GM19351 (cell line): Measurements from ENCODE around the gene SLC35A3.
"Not testable (repeated sequence)": the region's sequence is repeated elsewhere in the genome, so short reads cannot be mapped to it uniquely, and the experiment has no call there.

Experiments
- ATAC-seq: cut with Tn5 transposase; IDR thresholded peaks from one replicate; pipeline ENCODE4 v1.9.1; 2021; ENCODE audit warnings: mild to moderate bottlenecking, moderate library complexity; ENCODE audit not compliant: unreplicated experiment

SLC35A3 gene

DNA sequence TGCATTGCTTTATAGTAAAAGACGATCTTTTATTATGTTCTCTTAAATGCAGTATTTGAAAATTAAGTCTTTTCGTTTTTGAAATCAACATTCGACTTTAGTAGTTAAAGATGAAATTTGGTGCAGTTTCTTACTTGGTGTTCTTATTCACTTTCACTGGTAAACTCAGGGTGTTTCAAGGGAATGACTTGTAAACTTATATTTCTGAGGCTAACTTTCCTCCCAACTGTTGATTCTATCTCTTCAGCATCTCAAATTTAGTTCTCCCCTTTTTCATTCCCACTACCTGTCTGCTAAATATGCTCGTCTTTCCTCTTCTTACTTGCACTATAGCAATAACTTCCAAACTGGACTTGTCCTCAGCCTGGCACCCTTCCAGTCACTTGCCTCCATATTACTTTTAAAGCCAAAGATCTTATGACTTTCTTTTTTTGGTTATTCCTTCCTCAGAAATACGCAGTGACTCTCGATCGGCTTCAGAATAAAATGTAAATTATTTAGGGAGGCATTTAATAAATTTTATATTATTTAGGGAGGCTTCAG is 988 bp downstream of the SLC35A3 start:
- ATAC-seq: no peak

DNA sequence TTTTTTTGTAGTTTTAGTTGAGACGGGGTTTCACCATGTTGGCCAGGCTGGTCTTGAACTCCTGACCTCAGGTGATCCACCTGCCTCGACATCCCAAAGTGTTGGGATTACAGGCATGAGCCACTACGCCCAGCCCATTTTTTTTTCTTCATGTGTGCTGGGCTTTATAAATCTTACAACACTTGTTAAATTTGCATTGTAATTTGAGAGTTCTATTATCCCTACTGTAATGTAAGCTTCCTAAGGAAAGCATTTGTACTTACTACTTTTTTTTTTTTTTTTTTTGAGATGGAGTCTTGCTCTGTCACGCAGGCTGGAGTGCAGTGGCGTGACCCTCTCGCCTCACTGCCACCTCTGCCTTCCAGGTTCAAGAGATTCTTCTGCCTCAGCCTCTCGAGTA is 2.3 kb downstream of the SLC35A3 start:
- not testable (repeated sequence) for ATAC-seq

DNA sequence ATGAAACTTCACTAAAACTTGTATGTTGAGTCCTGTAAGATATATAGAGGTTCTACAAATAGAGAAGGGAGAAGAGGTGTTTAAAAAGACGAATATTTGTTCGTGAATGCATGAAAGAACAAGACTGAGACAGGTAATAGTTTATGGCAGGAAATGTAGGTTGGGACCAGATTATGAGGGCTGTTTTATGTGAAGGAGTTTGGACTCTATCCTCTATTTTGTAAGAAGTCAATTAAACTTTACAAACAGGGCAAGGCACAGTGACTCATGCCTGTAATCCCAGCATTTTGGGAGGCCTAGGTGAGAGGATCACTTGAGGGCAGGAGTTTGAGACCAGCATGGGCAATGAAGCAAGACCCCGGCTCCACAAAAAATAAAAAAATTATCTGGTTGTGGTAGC is 5.7 kb downstream of the SLC35A3 start:
- no peak for ATAC-seq

DNA sequence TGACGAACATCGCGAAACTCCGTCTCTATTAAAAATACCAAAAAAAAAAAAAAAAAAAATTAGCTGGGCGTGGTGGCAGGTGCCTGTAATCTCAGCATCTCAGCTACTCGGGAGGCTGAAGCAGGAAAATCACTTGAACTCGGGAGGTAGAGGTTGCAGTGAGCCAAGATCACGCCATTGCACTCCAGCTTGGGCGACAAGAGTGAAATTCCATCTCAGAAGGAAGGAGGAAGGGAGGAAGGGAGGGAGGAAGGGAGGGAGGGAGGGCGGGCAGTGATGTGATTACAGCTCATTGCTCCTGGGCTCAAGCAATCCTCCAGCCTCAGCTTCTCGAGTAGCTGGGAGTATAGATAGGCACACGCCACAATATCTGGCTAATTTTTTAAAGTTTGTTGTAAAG is 7.5 kb downstream of the SLC35A3 start:
- not testable (repeated sequence) for ATAC-seq

DNA sequence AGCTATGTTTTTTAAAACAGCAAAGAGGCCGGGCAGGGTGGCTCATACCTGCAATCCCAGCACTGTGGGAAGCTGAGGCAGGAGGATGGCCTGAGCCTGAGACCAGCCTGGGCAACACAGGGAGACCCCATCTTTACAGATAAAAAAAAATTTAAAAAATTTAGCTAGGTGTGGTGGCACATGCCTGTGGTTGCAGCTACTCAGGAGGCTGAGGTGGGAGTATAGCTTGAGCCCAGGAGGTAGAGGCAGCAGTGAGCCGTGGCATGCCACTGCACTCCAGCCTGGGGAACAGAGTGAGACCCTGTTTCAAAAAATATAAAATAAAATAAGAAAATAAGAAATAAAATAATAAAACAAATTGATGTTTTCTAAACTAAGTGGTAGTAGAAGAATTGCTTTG is 8.4 kb downstream of the SLC35A3 start:
- no peak for ATAC-seq

DNA sequence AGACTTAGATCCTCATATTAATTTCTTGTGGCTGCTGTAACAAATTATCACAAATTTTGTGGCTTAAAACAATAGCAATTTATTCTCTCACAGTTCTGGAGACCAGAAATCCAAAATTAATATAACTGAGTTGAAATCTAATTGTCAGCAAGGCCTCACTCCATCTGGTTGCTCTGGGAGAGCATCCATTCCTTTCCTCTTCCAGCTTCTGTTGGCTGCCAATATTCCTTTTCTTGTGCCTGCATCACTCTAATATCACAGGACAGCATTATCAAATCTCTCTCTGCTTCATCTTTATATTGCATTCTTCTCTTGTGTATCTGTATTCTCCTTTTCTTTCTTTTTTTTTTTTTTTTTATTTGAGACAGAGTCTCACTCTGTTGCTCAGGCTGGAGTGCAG is 9.3 kb downstream of the SLC35A3 start:
- ATAC-seq: no peak

DNA sequence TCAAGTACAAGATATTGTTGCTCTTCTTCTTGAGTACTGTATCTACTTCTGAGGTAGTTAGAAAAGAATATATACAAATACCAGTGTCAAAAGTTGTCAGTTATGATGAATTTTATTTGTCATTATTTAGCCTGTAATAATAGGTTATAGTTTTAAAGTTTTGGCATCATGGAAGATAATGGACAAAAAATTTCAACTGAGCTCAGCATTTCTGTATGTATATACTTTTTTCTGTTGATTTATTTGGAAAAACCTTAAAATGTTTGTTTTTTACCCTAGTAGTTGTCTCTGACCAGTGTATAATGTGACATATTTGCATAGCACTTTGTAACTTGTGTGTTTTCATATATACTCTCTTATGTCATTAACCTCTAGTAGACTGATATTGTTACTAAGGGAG is 11.1 kb downstream of the SLC35A3 start:
- no peak for ATAC-seq

DNA sequence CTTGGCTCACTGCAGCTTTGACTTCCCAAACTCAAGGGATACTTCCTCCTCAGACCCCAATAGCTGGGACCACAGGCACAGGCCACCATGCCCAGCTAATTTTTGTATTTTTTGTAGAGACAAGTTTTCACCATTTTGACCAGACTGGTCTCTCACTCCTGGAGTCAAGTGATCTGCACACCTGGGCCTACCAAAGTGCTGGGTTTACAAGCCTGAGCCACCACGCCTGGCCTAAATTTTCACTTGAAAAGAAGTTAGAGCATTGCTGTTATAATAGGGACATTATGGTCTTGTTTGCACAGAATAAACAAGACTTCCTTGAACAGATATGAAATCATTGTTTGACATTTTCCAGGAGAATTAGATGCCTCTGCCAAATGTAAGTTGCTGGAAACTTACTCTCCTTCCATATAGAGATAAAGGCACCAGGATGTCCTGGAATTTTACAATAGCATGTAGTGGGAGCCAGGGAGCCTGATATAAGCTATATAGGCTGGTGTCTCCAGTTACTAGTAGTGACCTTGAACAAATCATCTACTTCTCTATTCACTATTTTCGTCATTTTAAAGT is 16.9 kb downstream of the SLC35A3 start:
- ATAC-seq: no peak

DNA sequence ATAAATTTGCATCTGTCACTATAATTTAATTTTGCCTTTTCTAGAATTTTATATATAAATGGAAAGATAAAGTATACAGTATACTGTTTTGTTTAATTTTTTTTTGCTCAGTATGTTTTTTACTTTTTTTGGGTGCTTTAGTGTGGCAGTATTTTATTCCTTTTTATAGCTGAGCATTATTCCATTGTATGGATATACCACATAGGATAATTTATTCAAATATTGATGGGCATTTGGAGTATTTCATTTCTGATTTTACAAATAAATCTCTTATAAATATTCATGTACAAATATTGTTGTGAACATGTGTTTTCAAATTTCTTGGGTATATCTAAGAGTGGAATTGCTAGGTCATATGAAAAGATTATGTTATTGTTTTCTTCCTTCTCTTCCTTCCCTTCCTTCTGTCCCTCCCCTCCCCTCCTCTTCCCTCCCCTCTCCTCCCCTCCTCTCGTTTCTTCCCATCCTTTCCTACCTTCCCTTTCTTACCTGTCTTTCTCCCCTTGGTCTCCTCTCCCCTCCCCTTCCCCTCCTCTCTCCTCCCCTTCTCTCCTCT is 18.5 kb downstream of the SLC35A3 start:
- ATAC-seq: no peak

DNA sequence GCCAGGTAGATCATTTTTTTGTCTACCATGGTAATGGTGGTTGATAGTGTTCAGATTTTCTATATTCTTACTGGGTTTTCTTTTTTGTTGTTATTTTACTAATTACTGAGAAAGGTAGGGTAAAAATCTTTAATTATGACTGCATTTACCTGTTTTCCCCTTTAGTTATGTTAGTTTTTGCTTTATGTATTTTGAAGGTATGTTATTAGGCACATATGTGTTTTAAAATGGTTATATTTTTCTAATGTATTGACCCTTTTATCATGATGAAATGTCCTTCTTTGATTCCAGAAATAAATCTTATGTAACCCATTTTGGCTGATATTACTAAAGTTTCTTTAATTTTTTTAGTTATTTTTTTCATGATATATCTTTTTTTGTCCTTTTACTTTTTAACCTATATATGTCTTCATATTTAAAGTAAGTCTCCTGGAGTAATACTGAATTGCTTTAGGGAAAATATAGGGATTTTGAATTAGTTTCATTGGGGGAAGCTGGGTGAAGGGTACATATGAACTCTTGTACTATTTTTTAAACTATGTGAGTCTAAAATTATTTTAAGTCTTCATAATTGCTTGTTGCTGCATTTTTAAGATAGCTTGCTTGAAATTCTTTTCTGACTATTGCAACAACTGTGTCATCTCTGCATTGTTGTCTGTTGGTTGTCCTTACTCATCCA is 22.4 kb downstream of the SLC35A3 start:
- no peak for ATAC-seq

DNA sequence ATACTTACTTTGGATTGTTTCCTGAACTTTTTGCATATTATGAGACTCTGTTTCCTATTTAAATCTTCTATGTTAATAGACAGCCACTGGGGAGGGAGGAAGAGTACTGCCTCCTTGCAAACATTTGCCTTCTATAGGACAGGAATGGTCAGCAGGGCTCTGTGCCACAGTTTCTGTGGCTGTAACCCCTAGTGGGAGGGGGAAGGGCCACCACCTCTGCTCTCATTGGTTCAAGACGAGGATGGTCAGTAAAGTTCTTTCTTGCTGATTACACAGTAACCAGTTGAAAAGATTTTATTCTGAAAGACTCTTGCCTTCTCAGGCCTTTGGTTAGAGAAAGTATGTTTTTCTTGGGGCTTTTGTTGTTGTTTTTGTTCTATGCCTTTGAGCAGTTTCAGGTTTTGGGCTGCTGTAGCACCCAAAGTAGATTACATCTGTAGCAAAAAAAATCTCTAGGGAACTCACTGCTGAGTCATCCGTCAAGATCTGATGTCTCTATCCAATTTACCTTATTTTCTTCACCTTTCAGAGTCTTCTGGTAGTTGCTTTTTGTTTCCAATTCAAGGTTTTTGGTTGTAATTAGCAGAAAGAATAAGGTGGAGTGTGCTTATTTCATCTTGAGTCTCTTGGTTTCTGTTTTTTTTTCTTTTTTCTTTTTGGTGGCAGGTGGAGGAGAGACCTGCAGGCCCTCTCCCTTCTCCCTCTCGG is 23.1 kb downstream of the SLC35A3 start:
- no peak for ATAC-seq

DNA sequence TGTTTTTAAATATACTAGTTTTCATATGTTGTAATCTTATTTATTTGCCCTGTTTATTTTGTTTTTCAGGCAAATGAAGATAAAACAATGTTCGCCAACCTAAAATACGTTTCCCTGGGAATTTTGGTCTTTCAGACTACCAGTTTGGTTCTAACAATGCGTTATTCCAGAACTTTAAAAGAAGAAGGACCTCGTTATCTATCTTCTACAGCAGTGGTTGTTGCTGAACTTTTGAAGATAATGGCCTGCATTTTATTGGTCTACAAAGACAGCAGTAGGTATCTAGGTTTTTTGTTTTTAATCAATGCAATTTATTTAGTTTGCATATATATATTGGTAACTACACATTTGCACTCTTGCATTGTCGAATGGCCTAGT is 23.7 kb downstream of the SLC35A3 start:
- no peak for ATAC-seq

DNA sequence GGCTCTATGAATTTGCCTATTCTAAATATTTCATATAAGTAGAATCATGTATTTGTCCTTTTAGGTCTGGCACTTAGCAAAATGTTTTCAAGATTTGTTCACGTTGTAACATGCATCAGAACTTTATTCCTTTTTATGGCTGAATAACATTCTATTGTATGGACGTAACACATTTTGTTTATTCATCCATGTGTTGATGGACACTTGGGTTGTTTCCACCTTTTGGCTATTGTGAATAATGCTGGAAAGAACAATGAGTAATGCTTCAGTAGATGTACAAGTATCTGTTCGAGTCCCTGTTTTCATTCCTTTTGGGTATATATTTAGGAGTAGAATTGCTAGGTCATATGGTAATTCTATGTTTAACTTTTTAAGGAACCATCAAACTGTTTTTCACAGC is 24.7 kb downstream of the SLC35A3 start:
- ATAC-seq: no peak

DNA sequence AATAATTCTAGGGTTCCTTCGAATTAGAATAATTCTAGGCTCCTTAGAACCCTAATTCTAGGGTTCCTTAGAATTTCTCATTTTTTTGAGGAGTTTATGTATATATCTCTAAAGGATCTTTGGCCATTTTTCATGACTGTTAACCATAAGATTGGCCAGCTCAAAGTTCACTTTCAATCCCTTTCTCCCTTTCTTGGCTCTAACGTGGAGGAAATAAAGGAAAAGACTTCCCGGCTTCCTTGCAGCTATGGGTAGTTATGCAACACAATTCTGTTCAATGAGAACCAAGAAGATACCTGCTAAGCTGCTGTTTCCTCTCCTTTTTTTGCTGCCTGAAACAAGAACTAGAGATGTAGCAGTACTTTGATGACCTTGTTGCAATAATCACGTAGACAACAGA is 27.2 kb downstream of the SLC35A3 start:
- no peak for ATAC-seq

DNA sequence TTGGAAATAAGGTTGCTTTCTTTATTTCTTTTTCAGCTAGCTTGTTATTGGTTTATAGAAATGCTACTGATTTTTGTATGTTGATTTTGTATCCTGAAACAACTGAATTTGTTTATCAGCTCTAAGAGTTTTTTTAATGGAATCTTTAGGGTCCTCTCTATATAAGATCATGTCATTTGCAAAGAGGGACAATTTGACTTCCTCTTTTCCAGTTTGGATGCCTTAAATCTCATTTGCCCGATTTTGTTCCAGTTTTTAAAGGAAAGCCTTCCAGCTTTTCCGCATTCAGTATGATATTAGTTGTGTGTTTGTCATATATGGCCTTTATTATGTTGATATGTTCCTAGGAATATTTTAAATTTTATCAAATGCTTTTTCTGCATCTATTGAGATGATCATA is 31.7 kb downstream of the SLC35A3 start:
- no peak for ATAC-seq

DNA sequence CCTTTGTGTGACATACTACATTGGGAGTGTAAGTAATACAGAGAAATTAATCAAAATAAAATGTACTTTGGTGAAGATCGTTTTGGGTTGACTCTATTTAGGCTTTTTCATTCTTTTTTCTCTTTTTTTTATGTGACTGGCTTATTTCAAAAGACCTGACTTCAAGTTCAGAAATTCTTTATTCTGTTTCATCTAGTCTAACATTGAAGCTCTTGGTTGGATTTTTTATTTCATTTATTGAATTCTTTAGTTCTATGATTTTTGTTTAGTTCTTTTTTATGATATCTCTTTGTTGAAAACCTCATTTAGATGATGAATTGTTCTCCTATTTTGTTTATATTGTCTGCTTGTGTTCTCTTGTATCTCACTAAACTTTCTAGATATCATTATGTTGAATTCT is 35.6 kb downstream of the SLC35A3 start:
- no peak for ATAC-seq

DNA sequence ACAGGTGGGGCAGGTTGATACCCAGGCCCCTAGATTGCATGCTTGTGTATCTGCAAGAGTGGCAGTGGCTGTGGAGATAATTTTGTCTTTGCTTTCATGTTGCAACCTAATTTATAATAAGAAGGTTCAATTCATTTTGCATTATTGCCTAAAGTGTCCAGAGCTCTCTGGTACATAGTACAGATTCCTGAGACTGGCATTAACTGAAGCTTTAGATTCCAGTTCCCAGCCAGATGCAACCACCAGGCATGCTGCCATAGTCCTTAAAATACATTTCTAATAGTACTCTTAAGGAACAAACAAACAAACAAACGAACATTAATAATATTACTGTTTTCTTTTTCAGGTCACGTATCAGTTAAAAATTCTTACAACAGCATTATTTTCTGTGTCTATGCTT is 36.9 kb downstream of the SLC35A3 start:
- no peak for ATAC-seq

DNA sequence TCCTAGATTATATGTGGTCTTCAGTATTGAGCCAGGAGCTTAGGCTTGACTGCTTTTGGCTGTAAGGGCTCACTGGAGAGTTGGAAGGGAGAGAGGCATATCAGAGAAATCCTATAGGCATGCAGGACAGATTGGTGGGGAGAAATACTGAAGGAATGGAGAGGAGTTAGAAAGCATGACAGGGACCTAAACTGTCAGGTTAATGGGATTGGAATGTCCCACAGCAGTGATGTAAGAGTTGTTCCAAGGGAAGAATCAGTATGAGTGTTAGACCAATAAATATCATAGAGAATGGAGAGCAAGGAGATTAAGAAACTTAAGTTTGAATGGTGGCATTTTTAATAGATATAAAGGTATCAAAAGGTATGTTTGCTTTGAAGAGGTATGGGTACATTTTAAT is 39.7 kb downstream of the SLC35A3 start:
- no peak for ATAC-seq

DNA sequence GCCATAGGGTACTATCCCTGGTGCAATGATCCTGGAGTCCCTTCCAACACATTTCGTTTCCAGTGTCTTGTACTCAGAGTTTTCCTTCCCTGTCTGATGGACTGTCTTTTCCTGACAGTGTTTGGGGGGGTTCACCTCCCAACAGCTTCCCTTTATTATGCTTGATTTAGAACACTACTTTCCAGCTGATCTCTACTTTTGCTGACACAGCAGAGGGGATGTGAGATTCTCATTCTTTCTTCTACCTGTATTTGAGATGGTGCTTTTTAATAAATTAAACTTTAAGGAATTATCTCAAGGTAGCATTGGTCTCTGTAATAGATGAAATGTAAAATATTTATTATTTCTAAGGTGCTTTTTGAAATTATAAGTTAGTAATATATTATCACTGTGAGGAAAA is 41.0 kb downstream of the SLC35A3 start:
- ATAC-seq: no peak

DNA sequence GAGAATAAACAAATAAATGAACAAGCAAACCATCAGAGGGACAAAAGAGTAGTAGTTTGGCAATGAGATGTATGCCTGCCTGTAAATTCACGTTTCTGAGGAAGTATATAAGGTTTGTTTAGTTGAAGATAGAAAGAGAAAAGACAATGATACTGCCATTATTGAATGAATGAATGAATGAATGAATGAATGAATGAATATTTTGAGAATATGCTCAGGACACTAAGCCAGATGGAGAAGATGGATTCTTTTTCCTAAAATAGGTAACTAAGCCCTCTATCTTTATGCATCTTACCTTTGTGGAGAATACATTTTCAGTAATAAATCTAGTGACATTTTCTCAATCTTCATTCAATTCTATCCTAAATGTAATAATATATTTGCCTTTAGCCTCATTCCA is 49.4 kb downstream of the SLC35A3 start:
- no peak for ATAC-seq

DNA sequence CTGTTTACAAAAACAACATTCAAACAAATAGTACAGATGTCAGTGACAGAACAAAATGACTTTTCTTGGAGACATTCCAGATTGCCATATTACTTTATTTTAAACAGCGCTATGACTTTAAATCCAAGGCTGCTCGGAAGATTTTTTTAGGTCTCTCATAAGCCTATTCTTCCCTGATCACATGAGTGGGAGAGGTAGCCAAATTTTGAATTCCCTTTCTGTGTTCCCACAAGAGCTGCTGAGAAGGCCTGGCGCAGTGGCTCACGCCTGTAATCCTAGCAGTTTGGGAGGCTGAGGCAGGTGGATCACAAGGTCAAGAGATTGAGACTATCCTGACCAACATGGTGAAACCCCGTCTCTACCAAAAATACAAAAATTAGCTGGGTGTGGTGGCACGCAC is 53.7 kb downstream of the SLC35A3 start:
- ATAC-seq: no peak

DNA sequence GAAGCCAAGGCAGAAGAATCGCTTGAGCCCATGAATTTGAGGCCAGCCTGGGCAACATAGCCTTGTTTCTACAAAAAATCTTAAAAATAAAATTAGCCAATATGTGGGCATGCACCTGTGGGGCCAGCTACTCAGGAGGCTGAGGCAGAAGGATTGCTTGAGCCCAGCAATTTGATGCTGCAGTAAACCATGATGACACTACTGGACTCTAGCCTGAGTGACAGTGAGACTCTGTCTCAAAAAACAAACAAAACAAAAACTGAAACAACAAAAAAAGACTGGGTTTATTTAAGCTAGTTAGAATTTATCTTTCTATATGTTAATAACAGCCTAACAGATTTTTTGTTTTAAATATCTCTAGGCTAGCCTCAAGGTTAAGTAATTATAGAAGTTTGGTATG is 57.4 kb downstream of the SLC35A3 start:
- no peak for ATAC-seq
